ENCODE data around the gene LRIT2. TPM values are rescaled to one million over a fixed set of nuclear protein-coding genes. Genes with fewer than 3 reads are reported as not detected.

Gene LRIT2
- total RNA-seq, 1 experiment from 2014 or later, result not detected

DNA sequence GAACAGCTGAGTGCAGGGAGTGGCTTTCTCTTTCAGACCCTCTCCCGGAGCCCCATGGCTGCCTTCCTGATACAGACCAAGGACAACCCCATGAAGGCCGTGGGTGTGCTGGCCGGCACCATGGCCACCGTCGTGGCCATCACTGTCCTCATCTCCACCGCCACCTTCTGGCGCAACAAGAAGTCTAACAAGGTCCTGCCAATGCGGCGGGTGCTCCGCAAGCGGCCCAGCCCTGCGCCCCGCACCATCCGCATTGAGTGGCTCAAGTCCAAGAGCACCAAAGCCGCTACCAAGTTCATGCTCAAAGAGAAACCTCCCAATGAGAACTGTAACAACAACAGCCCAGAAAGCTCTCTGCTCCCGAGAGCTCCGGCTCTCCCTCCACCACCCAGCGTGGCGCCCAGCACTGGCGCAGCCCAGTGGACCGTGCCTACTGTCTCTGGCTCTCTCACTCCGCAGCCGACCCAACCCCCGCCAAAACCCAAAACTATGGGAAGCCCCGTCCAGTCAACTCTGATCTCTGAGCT, 11.2 kb downstream of the LRIT2 start:
- no peak for DNase-seq
- H3K79me2 ChIP-seq (ENCODE audit: low read depth), result no peaks in the 10 kb centered on the region
- intact Hi-C loops (cut with micrococcal nuclease; ENCODE audit: unreplicated experiment), result no loop called here
- H4K20me1 ChIP-seq (ENCODE audit: insufficient read depth), result 0 out of 2 replicates have a peak, but pooled peaks cover 3% of the 10 kb centered on the region
- H3K9me3 ChIP-seq (ENCODE audit: insufficient read depth, low read depth), result no peaks in the 10 kb centered on the region
- CTCF ChIA-PET, result interaction anchor here (0.6 kb wide), 1 partner anchor 216 kb away, joined by 3 read pairs; no protein-coding TSS in a partner anchor
- no peaks in the 10 kb centered on the region for H3K36me3 ChIP-seq (ENCODE audit: low read depth)
- no peak overlapping the region for H3K4me3 ChIP-seq
- no peak overlapping the region for H2AFZ ChIP-seq
- no peaks in the 10 kb centered on the region for H3K4me1 ChIP-seq (replicated peaks; ENCODE audit: insufficient read depth)
- TF ChIP-seq EZH2 (IDR thresholded peaks at IDR 0.05; ENCODE audit: low read depth), result no peak
- TF ChIP-seq, protein P1, sequence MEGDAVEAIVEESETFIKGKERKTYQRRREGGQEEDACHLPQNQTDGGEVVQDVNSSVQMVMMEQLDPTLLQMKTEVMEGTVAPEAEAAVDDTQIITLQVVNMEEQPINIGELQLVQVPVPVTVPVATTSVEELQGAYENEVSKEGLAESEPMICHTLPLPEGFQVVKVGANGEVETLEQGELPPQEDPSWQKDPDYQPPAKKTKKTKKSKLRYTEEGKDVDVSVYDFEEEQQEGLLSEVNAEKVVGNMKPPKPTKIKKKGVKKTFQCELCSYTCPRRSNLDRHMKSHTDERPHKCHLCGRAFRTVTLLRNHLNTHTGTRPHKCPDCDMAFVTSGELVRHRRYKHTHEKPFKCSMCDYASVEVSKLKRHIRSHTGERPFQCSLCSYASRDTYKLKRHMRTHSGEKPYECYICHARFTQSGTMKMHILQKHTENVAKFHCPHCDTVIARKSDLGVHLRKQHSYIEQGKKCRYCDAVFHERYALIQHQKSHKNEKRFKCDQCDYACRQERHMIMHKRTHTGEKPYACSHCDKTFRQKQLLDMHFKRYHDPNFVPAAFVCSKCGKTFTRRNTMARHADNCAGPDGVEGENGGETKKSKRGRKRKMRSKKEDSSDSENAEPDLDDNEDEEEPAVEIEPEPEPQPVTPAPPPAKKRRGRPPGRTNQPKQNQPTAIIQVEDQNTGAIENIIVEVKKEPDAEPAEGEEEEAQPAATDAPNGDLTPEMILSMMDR (conservative IDR thresholded peaks at IDR 0.05), result no peak
- H3K9me2 ChIP-seq (ENCODE audit: insufficient read depth), result no peaks in the 10 kb centered on the region
- no peak overlapping the region for H3K27ac ChIP-seq
- no peaks in the 10 kb centered on the region for H3F3A ChIP-seq (ENCODE audit: insufficient read depth, low read depth)
- no TSS peak for BruUV-seq (replicated peaks)
- POLR2A ChIA-PET (ENCODE audit: unreplicated experiment), result no interaction called here
- peaks cover 96% of the 10 kb centered on the region for H3K27me3 ChIP-seq (ENCODE audit: insufficient read depth, low read depth)
- H3K4me2 ChIP-seq, result no peak overlapping the region

DNA sequence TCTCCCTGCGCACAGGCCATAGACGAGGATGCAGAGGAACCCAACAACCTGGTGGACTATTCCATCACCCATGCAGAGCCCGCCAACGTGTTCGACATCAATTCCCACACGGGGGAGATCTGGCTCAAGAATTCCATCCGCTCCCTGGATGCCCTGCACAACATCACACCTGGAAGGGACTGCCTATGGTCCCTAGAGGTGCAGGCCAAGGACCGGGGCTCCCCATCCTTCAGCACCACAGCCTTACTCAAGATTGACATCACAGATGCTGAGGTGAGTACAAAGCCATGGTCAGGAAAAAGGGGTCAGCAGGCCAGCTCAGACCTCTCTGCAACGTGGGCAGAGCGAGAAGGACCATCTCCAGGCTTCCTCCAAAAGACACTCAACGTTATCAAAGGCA, 12.3 kb downstream of the LRIT2 start:
- no peaks in the 10 kb centered on the region for H3K9me3 ChIP-seq (ENCODE audit: insufficient read depth, low read depth)
- 0 out of 2 replicates have a peak, but pooled peaks cover 3% of the 10 kb centered on the region for H4K20me1 ChIP-seq (ENCODE audit: insufficient read depth)
- BruUV-seq (replicated peaks), result no TSS peak
- no peaks in the 10 kb centered on the region for H3K4me1 ChIP-seq (replicated peaks; ENCODE audit: insufficient read depth)
- no peak overlapping the region for H3K27ac ChIP-seq
- peaks cover 96% of the 10 kb centered on the region for H3K27me3 ChIP-seq (ENCODE audit: insufficient read depth, low read depth)
- no peak for TF ChIP-seq EZH2 (IDR thresholded peaks at IDR 0.05; ENCODE audit: low read depth)
- TF ChIP-seq, protein P1 (conservative IDR thresholded peaks at IDR 0.05), result no peak
- DNase-seq, result no peak
- no peaks in the 10 kb centered on the region for H3K9me2 ChIP-seq (ENCODE audit: insufficient read depth)
- no peak overlapping the region for H3K4me2 ChIP-seq
- H3K36me3 ChIP-seq (ENCODE audit: low read depth), result no peaks in the 10 kb centered on the region
- no peak overlapping the region for H3K4me3 ChIP-seq
- H2AFZ ChIP-seq, result no peak overlapping the region
- ChIA-PET POLR2A (ENCODE audit: unreplicated experiment) (no interaction called here), CTCF (no interaction called here)
- no peaks in the 10 kb centered on the region for H3F3A ChIP-seq (ENCODE audit: insufficient read depth, low read depth)
- intact Hi-C loops (cut with micrococcal nuclease; ENCODE audit: unreplicated experiment), result no loop called here
- no peaks in the 10 kb centered on the region for H3K79me2 ChIP-seq (ENCODE audit: low read depth)

DNA sequence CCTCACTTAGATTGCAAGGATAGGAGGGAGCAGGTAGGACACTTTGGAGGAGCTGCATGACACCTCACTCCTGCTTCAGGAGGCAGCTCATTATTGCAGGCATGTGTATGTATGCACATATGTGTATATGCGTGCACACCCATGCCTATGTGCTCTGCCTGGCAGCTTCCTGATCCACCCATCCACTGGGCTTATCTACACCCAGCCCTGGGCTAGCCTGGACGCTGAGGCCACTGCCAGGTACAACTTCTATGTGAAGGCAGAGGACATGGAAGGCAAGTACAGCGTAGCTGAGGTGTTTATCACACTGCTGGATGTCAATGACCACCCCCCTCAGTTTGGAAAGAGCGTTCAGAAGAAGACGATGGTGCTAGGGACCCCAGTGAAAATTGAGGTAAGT, 13.3 kb downstream of the LRIT2 start:
- intact Hi-C loops (cut with micrococcal nuclease; ENCODE audit: unreplicated experiment), result no loop called here
- no peaks in the 10 kb centered on the region for H3K4me1 ChIP-seq (replicated peaks; ENCODE audit: insufficient read depth)
- TF ChIP-seq, protein P1 (conservative IDR thresholded peaks at IDR 0.05), result no peak
- no peak for TF ChIP-seq EZH2 (IDR thresholded peaks at IDR 0.05; ENCODE audit: low read depth)
- ChIA-PET CTCF (no interaction called here), POLR2A (ENCODE audit: unreplicated experiment) (no interaction called here)
- no peak overlapping the region for H2AFZ ChIP-seq
- no peaks in the 10 kb centered on the region for H3K79me2 ChIP-seq (ENCODE audit: low read depth)
- H3K4me2 ChIP-seq, result no peak overlapping the region
- no peak overlapping the region for H3K4me3 ChIP-seq
- no peaks in the 10 kb centered on the region for H3K9me3 ChIP-seq (ENCODE audit: insufficient read depth, low read depth)
- no TSS peak for BruUV-seq (replicated peaks)
- DNase-seq, result no peak
- 0 out of 2 replicates have a peak, but pooled peaks cover 3% of the 10 kb centered on the region for H4K20me1 ChIP-seq (ENCODE audit: insufficient read depth)
- H3K36me3 ChIP-seq (ENCODE audit: low read depth), result no peaks in the 10 kb centered on the region
- no peak overlapping the region for H3K27ac ChIP-seq
- H3F3A ChIP-seq (ENCODE audit: insufficient read depth, low read depth), result no peaks in the 10 kb centered on the region
- no peaks in the 10 kb centered on the region for H3K9me2 ChIP-seq (ENCODE audit: insufficient read depth)
- peaks cover 96% of the 10 kb centered on the region for H3K27me3 ChIP-seq (ENCODE audit: insufficient read depth, low read depth)

All from PC-9 (cell line).